Transverse colon (tissue), 4 donors: ENCODE results near the gene LMOD2. TPM values are rescaled to one million over a fixed set of nuclear protein-coding genes. Genes with fewer than 3 reads are reported as not detected.
A peak's percentile ranks its signal among the peaks of the same experiment; 100 is the strongest.

Experiments used
- DNase-seq: peaks from one replicate; pipeline ENCODE4 v3.0.0-alpha.2; 2019
- H3K27ac ChIP-seq, 4 donors: fragments of 200-600 bp; sonication (generic); 2 replicates each; pipeline ENCODE4 v1.5.1; 2016 to 2018; ENCODE audit warnings: inconsistent platforms in 4 of 4
- H3K27me3 ChIP-seq: fragments of 200-600 bp; sonication (generic); 2 replicates; pipeline ENCODE4 v1.5.1; 2017; ENCODE audit warnings: inconsistent platforms
- H3K36me3 ChIP-seq, 4 donors: fragments of 200-600 bp; sonication (generic); 2 replicates each; pipeline ENCODE4 v1.5.1; 2017 to 2019; ENCODE audit warnings: inconsistent platforms in 4 of 4
- H3K4me1 ChIP-seq, 4 donors: fragments of 200-600 bp; sonication (generic); 2 replicates each; pipeline ENCODE4 v1.5.1; 2017 to 2020; ENCODE audit warnings: inconsistent platforms in 4 of 4
- H3K4me3 ChIP-seq, 4 donors: fragments of 200-600 bp; sonication (generic); 1 replicate in 1 of 4; 2 replicates in 3 of 4; pipeline versions ENCODE4 v1.5.1 to v1.6.1; 2017 to 2019; ENCODE audit warnings: inconsistent platforms in 4 of 4
- H3K9me3 ChIP-seq, 2 donors: fragments of 200-600 bp; sonication (generic); 2 replicates each; pipeline ENCODE4 v1.5.1; 2017 to 2019; ENCODE audit warnings: inconsistent platforms in 2 of 2
- EP300 ChIP-seq: sonication (generic); formaldehyde crosslinking; IDR thresholded peaks from one replicate; pipeline ENCODE4 v1.6.1; 2017; ENCODE audit warnings: antibody characterized with exemption, low read depth
- POLR2A ChIP-seq: fragments of 450-650 bp; IDR thresholded peaks from one replicate; pipeline ENCODE4 v1.6.1; 2016; ENCODE audit warnings: antibody characterized with exemption, mild to moderate bottlenecking, moderate library complexity
- POLR2AphosphoS5 ChIP-seq, 3 donors: sonication (generic); formaldehyde crosslinking; IDR thresholded peaks; one replicate each; pipeline ENCODE4 v1.6.1; 2016; ENCODE audit warnings: antibody characterized with exemption in 3 of 3
- WGBS, 2 donors: methylation state at CpG; one replicate each; pipeline ENCODE4 v1.1.5; 2018; ENCODE audit warnings: low coverage in 1 of 2; 5-methylcytosine and 5-hydroxymethylcytosine counted together
- in situ Hi-C, 4 donors: fragments of 200-750 bp; cut with MboI; loops; one replicate each; pipeline versions ENCODE4 v1.15.0 to v1.15.1; 2017; ENCODE audit warnings: low sequenced_read_pairs in 3 of 4, low pct_ligation_motif_present in 1 of 4, low pct_unique_long_range_greater_than_20kb in 1 of 4
- intact Hi-C: fragments of 100-400 bp; cut with DNase I; formaldehyde crosslinking; loops from one replicate; pipeline ENCODE4 v1.15.1; 2023; ENCODE audit warnings: low total_unique reads
- total RNA-seq, 4 donors: library from RNA; depleted of rRNA; stranded (reverse); fragments of >200 nt; gene quantifications; one replicate each; pipeline ENCODE4 v1.1.0, GENCODE V29; 2016
- TF ChIP-seq, protein P1 (sequence below), 5 experiments: fragments of 200-600 bp in 3 of 5; fragments of 450-650 bp in 2 of 5; sonication (generic) in 3 of 5; IDR thresholded peaks; 1 replicate in 2 of 5; 2 replicates in 3 of 5; pipeline ENCODE4 v1.5.1; 2016 to 2017; ENCODE audit warnings: antibody characterized with exemption in 5 of 5, inconsistent platforms in 3 of 5, mild to moderate bottlenecking in 2 of 5, moderate library complexity in 1 of 5

The LMOD2 gene
- total RNA-seq, 4 donors from 2014 or later, result 0.41 TPM; not detected in 3

DNA sequence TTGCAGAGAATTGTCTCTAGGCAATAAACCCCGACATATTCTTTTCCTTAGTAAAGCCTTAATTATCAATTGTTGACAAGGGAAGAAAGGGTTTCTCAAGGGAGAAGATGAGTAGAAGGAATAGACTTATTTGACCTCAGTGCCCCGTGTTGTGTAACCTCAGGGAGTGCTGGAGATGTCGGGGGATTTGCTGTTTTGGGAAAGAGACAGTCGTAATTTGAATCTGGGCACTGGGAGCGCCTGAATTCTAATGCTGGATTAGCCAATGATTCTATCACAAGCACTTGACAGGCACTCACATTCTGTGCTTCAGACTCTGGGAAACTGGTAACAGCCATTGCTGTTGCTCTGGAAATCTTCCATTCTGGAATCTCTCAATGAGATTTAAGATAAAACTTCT lies 13.8 kb upstream of the LMOD2 start:
- DNase-seq, result no peak
- in situ Hi-C loops, result no loop called here
- no peaks in the 10 kb centered on the region for H3K36me3 ChIP-seq
- H3K4me1 ChIP-seq, result no peaks in the 10 kb centered on the region
- 74 to 79% methylated on average over 3 to 5 of the region's 5 CpGs for WGBS, 2 donors
- no peak overlapping the region for H3K27ac ChIP-seq
- H3K27me3 ChIP-seq, result no peaks in the 10 kb centered on the region
- intact Hi-C loops, result no loop called here
- no peak overlapping the region for H3K4me3 ChIP-seq
- TF ChIP-seq POLR2A, result no peak
- H3K9me3 ChIP-seq, result no peaks in the 10 kb centered on the region

DNA sequence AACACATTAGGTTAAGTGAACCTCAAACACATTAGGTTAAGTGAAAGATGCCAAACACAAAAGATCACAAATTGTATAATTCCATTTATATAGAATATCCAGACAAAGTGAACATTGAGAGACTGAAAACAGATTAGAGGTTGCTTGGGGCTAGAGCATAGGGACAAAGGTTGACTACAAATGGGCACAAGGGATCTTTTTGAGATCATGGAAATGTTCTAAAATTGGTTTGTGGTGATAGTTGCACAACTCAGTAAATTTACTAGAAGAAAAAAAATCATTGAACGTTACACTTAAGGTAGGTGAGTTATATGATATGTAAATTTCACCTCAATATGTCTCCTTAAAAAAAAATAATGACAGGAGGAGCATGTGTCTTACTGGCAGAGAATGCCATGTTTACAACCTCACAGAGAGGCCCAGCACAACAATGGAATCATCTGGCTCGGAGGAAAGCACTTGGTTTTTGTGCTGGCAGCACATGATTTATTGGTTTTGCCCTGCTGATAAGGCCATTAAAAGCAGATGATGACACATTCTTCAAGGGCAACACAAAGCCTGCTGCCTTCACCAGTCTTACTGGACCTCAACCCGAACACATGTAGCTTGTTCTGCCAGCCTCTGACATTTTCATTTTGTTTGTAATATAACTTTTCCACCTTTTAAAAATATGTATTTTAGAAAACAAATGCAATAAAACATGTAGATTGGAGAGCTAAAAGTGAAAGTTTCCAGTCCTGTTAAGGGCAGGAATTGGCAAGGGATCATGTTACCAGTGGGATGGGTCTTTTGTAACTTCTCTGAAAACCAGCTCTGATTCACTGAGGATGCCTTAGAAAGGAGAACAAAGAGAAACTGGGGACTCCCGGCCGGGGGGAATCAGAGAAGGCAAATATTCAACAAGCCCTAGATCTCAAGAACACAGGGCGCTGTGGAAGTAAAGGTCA lies 11.9 kb upstream of the LMOD2 start:
- no peaks in the 10 kb centered on the region for H3K9me3 ChIP-seq
- WGBS, 2 donors, result 10 to 34% methylated on average over 5 to 6 of the region's 6 CpGs
- peak overlapping the region in 2 of 4 donors; percentile 13 to 16 for H3K27ac ChIP-seq
- no peak for DNase-seq
- H3K27me3 ChIP-seq, result no peaks in the 10 kb centered on the region
- no peaks in the 10 kb centered on the region for H3K36me3 ChIP-seq
- in situ Hi-C loops (no loop called here), intact Hi-C loops (no loop called here)
- no peak overlapping the region for H3K4me3 ChIP-seq
- no peaks in the 10 kb centered on the region for H3K4me1 ChIP-seq
- TF ChIP-seq POLR2A (no peak), EP300 (no peak), POLR2AphosphoS5 (IDR thresholded peaks at IDR 0.05) (no peak)
- TF ChIP-seq, protein P1, sequence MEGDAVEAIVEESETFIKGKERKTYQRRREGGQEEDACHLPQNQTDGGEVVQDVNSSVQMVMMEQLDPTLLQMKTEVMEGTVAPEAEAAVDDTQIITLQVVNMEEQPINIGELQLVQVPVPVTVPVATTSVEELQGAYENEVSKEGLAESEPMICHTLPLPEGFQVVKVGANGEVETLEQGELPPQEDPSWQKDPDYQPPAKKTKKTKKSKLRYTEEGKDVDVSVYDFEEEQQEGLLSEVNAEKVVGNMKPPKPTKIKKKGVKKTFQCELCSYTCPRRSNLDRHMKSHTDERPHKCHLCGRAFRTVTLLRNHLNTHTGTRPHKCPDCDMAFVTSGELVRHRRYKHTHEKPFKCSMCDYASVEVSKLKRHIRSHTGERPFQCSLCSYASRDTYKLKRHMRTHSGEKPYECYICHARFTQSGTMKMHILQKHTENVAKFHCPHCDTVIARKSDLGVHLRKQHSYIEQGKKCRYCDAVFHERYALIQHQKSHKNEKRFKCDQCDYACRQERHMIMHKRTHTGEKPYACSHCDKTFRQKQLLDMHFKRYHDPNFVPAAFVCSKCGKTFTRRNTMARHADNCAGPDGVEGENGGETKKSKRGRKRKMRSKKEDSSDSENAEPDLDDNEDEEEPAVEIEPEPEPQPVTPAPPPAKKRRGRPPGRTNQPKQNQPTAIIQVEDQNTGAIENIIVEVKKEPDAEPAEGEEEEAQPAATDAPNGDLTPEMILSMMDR (IDR thresholded peaks at IDR 0.05), result no peak

DNA sequence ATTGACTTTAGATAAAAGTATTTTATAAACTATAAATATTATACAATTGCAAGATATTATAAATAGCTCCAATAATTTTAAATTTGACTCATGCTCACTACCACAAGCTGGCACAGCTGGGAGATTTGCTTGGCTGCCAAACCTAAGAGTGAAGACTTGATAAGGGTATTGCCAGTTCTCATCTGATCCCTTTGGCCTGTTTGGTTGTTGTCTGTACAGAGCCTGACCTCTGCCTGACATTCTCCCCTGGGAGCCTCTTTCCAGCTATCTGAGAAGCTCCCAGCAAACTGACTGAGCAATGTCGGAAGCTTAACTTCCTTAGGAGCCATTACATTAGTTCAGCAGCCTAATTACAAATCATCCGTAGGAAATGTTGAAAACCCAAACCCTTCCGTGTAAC lies 10.2 kb upstream of the LMOD2 start:
- Histone ChIP-seq H3K9me3 (no peaks in the 10 kb centered on the region), H3K36me3 (no peaks in the 10 kb centered on the region), H3K27me3 (no peaks in the 10 kb centered on the region), H3K4me1 (no peaks in the 10 kb centered on the region), H3K4me3 (no peak overlapping the region), H3K27ac (no peak overlapping the region)
- 69 to 79% methylated on average over 3 of the region's 3 CpGs for WGBS, 2 donors
- TF ChIP-seq, protein P1 (IDR thresholded peaks at IDR 0.05), result no peak
- no peak for TF ChIP-seq EP300
- no peak for TF ChIP-seq POLR2A
- in situ Hi-C loops, result no loop called here
- no peak for DNase-seq
- intact Hi-C loops, result no loop called here

DNA sequence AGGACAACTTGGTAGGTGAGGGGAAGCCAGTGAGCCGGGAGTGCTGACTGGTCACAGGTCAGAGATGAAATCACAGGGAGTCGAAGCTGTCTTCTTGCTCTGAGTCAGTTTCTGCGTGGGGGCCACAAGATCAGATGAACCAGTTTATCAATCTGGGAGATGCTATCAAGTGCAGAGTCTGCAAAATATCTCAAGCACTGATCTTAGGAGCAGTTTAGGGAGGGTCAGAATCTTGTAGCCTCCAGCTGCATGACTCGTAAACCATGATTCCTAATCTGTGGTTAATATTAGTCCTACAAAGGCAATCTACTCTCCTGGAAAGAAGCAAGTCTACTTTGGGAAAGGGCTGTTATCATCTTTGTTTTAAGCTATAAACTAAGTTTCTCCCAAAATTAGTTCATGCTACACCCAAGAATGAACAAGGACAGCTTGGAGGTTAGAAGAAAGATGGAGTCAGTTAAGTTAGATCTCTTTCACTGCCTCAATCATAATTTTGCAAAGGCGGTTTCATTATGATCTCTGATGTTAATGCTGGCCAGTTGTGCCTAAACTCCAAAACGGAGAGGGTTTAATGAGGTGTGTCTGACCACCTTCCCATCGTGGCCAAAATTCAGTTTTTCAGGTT lies 8.4 kb upstream of the LMOD2 start:
- Histone ChIP-seq H3K27me3 (no peaks in the 10 kb centered on the region), H3K27ac (no peak overlapping the region)
- in situ Hi-C loops, result no loop called here

DNA sequence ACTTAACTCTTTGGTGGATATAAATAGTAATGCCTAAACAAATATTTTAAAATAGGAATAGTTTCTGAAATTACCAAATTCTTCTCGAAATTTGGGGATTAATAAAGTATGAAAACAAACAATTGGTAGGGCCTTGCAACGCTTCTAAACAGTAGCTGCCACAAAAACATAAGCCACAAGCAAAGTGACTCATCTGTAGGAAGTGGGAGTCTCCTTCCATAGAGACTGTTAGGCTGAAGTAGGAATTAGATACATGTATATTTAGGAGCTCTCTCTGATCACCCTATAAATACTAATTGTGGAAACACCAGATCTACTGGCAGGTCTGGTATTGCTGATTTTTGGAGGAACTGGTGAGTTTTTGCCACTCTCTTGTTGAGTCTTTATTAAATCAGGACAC lies 5.7 kb upstream of the LMOD2 start:
- no peak overlapping the region for H3K4me3 ChIP-seq
- DNase-seq, result no peak
- H3K36me3 ChIP-seq, result no peaks in the 10 kb centered on the region
- WGBS, 2 donors, result 72% methylated on average over 2 of the region's 2 CpGs; no CpG with 5 or more reads in 1 of the 2 donors
- in situ Hi-C loops (no loop called here), intact Hi-C loops (no loop called here)
- no peaks in the 10 kb centered on the region for H3K4me1 ChIP-seq
- no peak for TF ChIP-seq POLR2AphosphoS5 (IDR thresholded peaks at IDR 0.05)
- TF ChIP-seq POLR2A, result no peak
- TF ChIP-seq EP300, result no peak
- TF ChIP-seq, protein P1 (IDR thresholded peaks at IDR 0.05), result no peak
- no peak overlapping the region for H3K27ac ChIP-seq
- H3K27me3 ChIP-seq, result no peaks in the 10 kb centered on the region
- H3K9me3 ChIP-seq, result no peaks in the 10 kb centered on the region

More for the DNA sequence above, 8.4 kb upstream of the LMOD2 start:
- no peaks in the 10 kb centered on the region for H3K4me1 ChIP-seq
- TF ChIP-seq POLR2AphosphoS5 (IDR thresholded peaks at IDR 0.05) (no peak), POLR2A (no peak)
- 89 to 96% methylated on average over 3 to 7 of the region's 7 CpGs for WGBS, 2 donors
- H3K4me3 ChIP-seq, result no peak overlapping the region
- H3K9me3 ChIP-seq, result no peaks in the 10 kb centered on the region
- no peak for DNase-seq
- intact Hi-C loops, result no loop called here
- no peaks in the 10 kb centered on the region for H3K36me3 ChIP-seq
